ENCODE results near the gene AKAP12.

The AKAP12 gene, protein sequence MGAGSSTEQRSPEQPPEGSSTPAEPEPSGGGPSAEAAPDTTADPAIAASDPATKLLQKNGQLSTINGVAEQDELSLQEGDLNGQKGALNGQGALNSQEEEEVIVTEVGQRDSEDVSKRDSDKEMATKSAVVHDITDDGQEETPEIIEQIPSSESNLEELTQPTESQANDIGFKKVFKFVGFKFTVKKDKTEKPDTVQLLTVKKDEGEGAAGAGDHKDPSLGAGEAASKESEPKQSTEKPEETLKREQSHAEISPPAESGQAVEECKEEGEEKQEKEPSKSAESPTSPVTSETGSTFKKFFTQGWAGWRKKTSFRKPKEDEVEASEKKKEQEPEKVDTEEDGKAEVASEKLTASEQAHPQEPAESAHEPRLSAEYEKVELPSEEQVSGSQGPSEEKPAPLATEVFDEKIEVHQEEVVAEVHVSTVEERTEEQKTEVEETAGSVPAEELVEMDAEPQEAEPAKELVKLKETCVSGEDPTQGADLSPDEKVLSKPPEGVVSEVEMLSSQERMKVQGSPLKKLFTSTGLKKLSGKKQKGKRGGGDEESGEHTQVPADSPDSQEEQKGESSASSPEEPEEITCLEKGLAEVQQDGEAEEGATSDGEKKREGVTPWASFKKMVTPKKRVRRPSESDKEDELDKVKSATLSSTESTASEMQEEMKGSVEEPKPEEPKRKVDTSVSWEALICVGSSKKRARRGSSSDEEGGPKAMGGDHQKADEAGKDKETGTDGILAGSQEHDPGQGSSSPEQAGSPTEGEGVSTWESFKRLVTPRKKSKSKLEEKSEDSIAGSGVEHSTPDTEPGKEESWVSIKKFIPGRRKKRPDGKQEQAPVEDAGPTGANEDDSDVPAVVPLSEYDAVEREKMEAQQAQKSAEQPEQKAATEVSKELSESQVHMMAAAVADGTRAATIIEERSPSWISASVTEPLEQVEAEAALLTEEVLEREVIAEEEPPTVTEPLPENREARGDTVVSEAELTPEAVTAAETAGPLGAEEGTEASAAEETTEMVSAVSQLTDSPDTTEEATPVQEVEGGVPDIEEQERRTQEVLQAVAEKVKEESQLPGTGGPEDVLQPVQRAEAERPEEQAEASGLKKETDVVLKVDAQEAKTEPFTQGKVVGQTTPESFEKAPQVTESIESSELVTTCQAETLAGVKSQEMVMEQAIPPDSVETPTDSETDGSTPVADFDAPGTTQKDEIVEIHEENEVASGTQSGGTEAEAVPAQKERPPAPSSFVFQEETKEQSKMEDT (N-terminal part only)

GRCh38 chr6:151239603-151240035, at the start of gene AKAP12:
Gene AKAP12 (plus strand): TSS chr6:151239967. CDS start chr6:151240563, 596 bp downstream.
- DNase-seq (ENCODE audit: low read depth), result no peak

GRCh38 chr6:151191527-151191926, 48.2 kb upstream of the AKAP12 start:
- no peak for DNase-seq (ENCODE audit: low read depth)

GRCh38 chr6:151196555-151196954, 43.2 kb upstream of the AKAP12 start:
- no peak for DNase-seq (ENCODE audit: low read depth)

DNA sequence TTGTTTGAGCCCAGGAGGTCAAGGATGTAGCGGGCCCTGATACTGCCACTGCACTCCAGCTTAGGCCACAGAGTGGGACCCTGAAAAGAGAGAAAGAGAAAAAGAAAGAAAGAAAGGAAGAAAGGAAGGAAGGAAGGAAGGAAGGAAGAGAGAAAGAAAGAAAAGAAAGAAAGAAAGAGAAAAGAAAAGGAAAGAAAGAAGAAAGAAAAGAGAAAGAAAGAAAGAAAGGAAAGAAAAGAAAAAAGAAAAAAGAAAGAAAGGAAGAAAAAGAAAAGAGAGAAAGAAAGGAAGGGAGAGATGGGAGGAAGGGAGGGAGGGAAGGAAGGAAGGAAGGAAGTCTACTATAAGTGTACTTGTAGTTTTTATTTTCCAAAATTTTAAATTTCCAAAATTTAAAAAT, 42.2 kb upstream of the AKAP12 start:
- no peak for DNase-seq (ENCODE audit: low read depth)

DNA sequence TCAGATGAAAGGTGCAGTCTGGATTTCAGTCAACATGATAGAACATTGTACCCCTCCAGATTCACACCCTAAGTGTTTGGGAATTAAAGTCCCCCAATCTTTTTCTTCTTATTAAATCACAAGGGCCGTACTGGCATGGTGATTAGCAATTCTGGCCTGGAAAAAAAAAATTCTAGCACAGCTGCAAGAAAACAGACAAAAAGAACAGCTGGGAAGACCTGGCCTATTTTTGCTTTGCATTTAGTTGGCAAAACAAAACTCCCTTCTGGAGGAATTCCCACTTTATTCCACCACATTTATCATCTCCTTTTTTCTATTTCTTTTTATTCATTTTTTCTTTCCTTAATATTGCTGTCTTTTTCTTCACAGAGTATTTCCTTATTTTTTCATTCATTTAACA, 39.8 kb upstream of the AKAP12 start:
- no peak for DNase-seq (ENCODE audit: low read depth)

GRCh38 chr6:151205721-151206600, 33.8 kb upstream of the AKAP12 start:
- no peak for DNase-seq (ENCODE audit: low read depth)

DNA sequence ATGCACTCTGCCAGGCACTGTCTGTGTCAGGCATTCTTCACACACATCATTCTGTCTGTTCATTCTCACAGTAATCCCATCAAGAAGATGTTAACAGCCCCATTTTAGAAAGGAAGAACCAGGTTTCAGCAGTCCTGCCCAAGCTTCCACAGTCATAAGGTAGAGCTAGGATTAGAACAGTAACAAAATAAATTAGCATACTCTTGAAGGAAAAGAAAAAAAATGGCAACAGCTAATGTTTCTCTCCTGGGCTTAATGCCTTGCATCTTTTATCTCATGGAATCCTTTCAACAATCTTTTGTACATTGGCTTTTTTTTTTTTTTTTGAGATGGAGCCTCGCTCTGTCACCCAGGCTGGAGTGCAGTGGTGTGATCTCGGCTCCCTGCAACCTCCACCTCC, 32.1 kb upstream of the AKAP12 start:
- no peak for DNase-seq (ENCODE audit: low read depth)

- DNase-seq (ENCODE audit: low read depth), result no peak
Observed at GRCh38 chr6:151209071-151209831, 30.5 kb upstream of the AKAP12 start.

DNA sequence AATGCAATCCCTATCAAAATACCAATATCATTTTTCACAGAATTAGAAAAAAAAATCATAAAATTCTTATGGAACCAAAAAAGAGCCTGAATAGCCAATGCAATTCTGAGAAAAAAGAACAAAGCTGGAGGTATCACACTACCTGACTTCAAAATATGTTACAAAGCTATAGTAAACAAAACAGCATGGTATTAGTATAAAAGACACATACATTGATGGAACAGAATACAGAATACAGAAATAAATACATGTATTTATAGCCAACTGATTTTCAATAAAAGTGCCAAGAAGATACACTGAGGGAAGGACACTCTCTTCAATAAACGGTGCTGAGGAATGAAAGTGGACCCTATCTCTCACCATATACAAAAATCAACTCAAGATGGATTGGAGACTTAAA, 28.7 kb upstream of the AKAP12 start:
- no peak for DNase-seq (ENCODE audit: low read depth)

- no peak for DNase-seq (ENCODE audit: low read depth)
Observed at GRCh38 chr6:151213352-151213751, 26.4 kb upstream of the AKAP12 start.

GRCh38 chr6:151215999-151216398, 23.8 kb upstream of the AKAP12 start:
- DNase-seq (ENCODE audit: low read depth), result no peak

DNA sequence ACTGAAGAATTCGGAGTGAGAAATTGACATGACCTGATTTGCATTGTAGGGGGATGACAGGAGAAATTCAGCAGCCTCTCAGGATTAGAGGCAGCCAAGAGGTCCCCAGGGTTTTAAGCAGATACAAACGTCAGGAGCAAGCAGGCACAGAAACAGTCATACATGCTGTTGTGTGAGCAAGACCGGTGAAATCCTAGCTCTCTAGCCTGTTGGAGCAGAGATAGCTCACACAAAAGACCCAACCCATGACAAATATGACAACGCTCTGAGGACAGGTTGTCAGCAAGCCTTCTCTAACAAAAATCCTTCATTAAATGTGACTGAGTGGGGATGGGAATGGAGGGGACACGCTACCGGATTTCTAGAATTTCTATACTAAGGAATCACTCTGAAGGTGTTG, 23.0 kb upstream of the AKAP12 start:
- DNase-seq (ENCODE audit: low read depth), result no peak

DNA sequence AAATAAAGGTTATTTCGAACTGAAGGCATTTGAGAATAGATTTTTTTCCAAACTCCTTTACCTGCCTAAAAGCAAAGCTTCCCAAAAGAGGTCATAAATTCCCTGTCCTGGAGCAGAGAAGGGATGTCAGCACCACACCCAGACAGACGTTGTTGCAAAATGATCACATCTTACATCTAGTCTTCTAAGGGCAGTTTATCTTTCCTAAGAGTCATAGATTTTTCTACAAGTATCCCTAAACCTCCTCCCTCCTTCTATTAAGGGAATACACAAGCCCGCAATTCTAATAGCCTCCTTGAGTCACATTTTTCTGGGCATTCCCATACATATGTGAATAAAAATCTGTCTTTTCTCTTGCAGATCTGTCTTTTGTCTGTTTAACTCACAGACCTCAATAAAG, 20.6 kb upstream of the AKAP12 start:
- no peak for DNase-seq (ENCODE audit: low read depth)

GRCh38 chr6:151224076-151224475, 15.7 kb upstream of the AKAP12 start:
- no peak for DNase-seq (ENCODE audit: low read depth)

DNA sequence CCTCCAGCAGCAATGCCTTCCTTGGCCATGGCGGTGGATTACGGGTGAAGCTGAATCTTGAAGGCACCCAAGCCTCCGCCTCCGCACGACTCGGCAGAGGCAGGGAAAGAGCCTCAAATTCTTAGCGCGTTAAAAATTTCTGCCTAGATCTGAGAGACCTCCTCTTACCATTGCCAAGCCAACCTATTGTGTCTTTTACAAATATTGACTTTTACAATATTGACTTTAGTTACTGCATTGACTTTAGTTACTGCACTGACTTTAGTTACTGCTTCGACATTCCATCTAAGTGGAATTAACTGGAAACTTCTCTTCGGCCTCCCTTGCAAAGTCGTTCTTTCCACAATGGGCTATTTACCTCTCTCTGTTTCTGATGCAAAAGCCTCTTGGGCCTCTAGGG, 13.8 kb upstream of the AKAP12 start:
- DNase-seq (ENCODE audit: low read depth), result no peak

- no peak for DNase-seq (ENCODE audit: low read depth)
Observed at GRCh38 chr6:151228788-151229400, 10.9 kb upstream of the AKAP12 start.

DNA sequence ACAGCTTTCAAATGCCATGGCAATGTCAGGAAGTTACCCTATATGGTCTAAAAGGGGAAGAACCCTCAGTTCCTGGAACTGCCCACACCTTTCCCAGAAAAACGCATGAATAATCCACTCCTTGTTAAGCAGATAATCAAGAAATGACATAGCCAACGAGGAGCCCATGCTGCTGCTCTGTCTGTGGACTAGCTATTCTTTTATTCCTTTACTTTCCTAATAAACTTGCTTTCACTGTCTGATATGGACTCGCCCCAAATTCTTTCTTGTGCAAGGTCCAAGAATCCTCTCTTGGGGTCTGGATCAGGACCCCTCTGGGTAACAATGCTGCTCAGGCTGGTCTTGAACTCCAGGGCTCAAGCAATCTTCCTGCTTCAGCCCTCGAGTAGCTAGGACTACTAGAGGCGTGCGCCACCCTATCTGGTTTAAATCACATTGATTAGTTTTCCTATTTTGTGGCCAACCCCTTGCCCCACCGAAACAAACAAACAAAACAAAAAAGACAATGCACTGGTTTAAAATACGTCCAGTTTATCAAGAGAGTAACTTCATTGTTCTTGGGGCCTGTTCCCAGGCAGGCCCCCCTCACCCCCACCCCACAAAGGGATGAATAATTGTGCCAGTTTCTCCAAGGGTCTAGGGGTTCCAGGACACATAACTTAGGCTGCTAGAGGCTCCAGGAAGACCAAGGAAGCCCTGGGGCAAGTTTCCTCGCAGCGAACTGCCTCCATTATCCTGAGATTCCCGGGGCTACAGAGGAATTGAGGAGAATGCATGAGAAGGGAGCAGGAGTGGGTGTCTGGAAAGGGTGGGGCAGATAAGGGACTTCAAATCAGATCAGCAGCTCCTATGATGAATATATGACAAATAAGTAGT, 10.1 kb upstream of the AKAP12 start:
- DNase-seq (ENCODE audit: low read depth), result no peak

DNA sequence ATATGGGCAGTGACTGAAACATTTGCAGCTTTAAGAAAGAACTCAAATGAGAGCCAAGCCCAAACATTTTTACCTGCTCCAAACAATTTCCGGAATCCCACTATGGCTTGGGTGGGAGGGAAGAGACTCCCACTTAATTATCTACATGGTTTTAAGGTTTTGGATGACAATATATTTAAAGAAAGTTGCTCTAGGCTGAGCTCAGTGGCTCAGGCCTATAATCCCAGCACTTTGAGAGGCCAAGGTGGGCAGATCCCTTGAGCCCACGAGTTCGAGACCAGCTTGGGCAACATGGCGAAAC, 9.5 kb upstream of the AKAP12 start:
- no peak for DNase-seq (ENCODE audit: low read depth)

- no peak for DNase-seq (ENCODE audit: low read depth)
Observed at GRCh38 chr6:151232899-151233298, 6.9 kb upstream of the AKAP12 start.

Data from stimulated activated CD8-positive, alpha-beta memory T cell treated with anti-CD3 and anti-CD28 coated beads, Interleukin-15, amount 100 ng/mL, for 1 hour (primary cell).